ENCODE results near the gene CEMIP2.

CEMIP2 gene

GRCh38 chr9:71740199-71740598 lies 28.1 kb downstream of the CEMIP2 start:
- no peaks in the 10 kb centered on the region for H3K9me3 ChIP-seq (ENCODE audit: severe bottlenecking)
- no peak overlapping the region for H3K4me3 ChIP-seq (ENCODE audit: low read depth, low read length)
- TF ChIP-seq CTCF (IDR thresholded peaks at IDR 0.05; ENCODE audit: low read depth, low read length), result no peak
- H3K27ac ChIP-seq, result no peak overlapping the region
- no peak for DNase-seq
- no peaks in the 10 kb centered on the region for H3K36me3 ChIP-seq
- H3K27me3 ChIP-seq (ENCODE audit: insufficient read depth, low read depth, severe bottlenecking), result no peaks in the 10 kb centered on the region

DNA sequence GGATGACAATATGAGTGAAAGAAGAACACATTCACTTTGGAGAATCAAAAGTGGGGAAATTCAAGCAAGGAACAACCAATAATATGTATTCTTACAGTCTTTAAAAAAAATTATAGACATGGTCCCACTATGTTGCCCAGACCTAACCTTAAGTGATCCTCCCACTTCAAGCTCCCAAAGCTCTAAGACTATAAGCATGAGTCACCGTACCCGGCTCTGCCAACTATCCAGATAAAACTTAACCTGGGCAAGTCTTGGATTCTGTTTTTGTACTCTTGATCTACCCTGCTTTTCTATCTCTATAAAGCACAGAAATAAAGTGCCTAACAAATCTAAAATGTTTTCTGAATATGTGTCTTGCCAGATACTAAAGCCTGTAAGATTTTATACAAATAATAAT lies 30.9 kb downstream of the CEMIP2 start:
- Histone ChIP-seq H3K9me3 (ENCODE audit: severe bottlenecking) (no peaks in the 10 kb centered on the region), H3K27ac (no peak overlapping the region), H3K4me3 (ENCODE audit: low read depth, low read length) (no peak overlapping the region), H3K36me3 (no peaks in the 10 kb centered on the region), H3K27me3 (ENCODE audit: insufficient read depth, low read depth, severe bottlenecking) (no peaks in the 10 kb centered on the region)
- no peak for TF ChIP-seq CTCF (IDR thresholded peaks at IDR 0.05; ENCODE audit: low read depth, low read length)
- DNase-seq, result no peak

- Histone ChIP-seq H3K4me3 (ENCODE audit: low read depth, low read length) (no peak overlapping the region), H3K27me3 (ENCODE audit: insufficient read depth, low read depth, severe bottlenecking) (no peaks in the 10 kb centered on the region), H3K27ac (no peak overlapping the region), H3K36me3 (no peaks in the 10 kb centered on the region), H3K9me3 (ENCODE audit: severe bottlenecking) (no peaks in the 10 kb centered on the region)
- TF ChIP-seq CTCF (IDR thresholded peaks at IDR 0.05; ENCODE audit: low read depth, low read length), result no peak
- DNase-seq, result no peak
Observed at GRCh38 chr9:71736236-71736635, 32.1 kb downstream of the CEMIP2 start.

DNA sequence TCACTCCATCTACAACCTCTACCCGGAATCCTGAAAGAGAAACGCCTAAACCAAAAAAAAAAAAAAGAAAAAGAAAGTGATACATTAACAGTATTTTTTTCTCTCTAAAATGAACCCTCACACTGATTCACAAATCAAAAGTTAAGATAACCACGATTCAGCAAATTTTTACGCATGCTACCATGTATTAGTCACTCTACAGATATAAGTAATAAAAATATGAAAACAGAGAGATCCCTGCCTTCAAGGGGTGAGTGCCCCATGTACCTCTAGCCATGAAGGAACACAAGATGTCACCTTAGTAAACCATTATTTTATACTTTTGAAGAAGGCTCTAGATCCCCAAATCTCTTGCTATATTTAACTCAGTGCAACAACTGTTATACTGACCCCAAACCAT lies 33.4 kb downstream of the CEMIP2 start:
- DNase-seq, result no peak

DNA sequence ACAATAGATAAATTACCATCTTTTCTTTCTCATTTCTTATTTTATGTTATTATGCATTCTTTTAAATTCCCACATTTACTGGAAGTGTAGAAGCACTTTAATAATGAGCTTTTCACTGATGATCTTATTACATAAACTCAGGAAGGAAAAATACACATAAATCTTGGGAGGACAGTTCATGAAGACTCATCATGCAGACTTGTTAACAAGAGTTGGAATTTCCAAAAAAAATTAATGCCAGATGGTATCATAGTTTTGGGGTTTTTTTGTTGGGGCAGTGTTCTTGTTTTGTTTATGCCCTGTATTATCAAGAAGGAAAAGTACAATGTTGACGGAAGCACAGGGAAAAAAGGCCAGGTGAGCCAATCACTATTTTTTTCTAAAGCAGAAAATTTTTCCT lies 35.1 kb downstream of the CEMIP2 start:
- no peak for TF ChIP-seq CTCF (IDR thresholded peaks at IDR 0.05; ENCODE audit: low read depth, low read length)
- no peaks in the 10 kb centered on the region for H3K9me3 ChIP-seq (ENCODE audit: severe bottlenecking)
- H3K36me3 ChIP-seq, result no peaks in the 10 kb centered on the region
- no peak for DNase-seq
- H3K27me3 ChIP-seq (ENCODE audit: insufficient read depth, low read depth, severe bottlenecking), result no peaks in the 10 kb centered on the region
- H3K4me3 ChIP-seq (ENCODE audit: low read depth, low read length), result no peak overlapping the region
- no peak overlapping the region for H3K27ac ChIP-seq

More for the DNA sequence above, 33.4 kb downstream of the CEMIP2 start:
- Histone ChIP-seq H3K27me3 (ENCODE audit: insufficient read depth, low read depth, severe bottlenecking) (no peaks in the 10 kb centered on the region), H3K9me3 (ENCODE audit: severe bottlenecking) (no peaks in the 10 kb centered on the region), H3K27ac (no peak overlapping the region), H3K36me3 (no peaks in the 10 kb centered on the region), H3K4me3 (ENCODE audit: low read depth, low read length) (no peak overlapping the region)
- TF ChIP-seq CTCF (IDR thresholded peaks at IDR 0.05; ENCODE audit: low read depth, low read length), result no peak

GRCh38 chr9:71729816-71730526 lies 38.3 kb downstream of the CEMIP2 start:
- H3K9me3 ChIP-seq (ENCODE audit: severe bottlenecking), result no peaks in the 10 kb centered on the region
- DNase-seq, result no peak
- H3K36me3 ChIP-seq, result no peaks in the 10 kb centered on the region
- TF ChIP-seq CTCF (IDR thresholded peaks at IDR 0.05; ENCODE audit: low read depth, low read length), result no peak
- H3K27me3 ChIP-seq (ENCODE audit: insufficient read depth, low read depth, severe bottlenecking), result no peaks in the 10 kb centered on the region
- H3K27ac ChIP-seq, result no peak overlapping the region
- no peak overlapping the region for H3K4me3 ChIP-seq (ENCODE audit: low read depth, low read length)

Data from WERI-Rb-1 (cell line).